PC-3 (cell line): Measurements from ENCODE around the gene CDK4. TPM values are rescaled to one million over a fixed set of nuclear protein-coding genes. Genes with fewer than 3 reads are reported as not detected.

ENCODE experiments used
- ATAC-seq: fragments of 200-7000 bp; cut with Tn5 transposase; 2 replicates; pipeline ENCODE4 v1.9.1; 2020; ENCODE audit warnings: mild to moderate bottlenecking, moderate library complexity
- BruUV-seq: library from RNA; stranded (reverse); fragments of 400-500 nt; replicated peaks from 2 replicates; lab custom pipeline; 2021; lab: Mats Ljungman, UMichigan
- CTCF ChIA-PET: fragments of 300-600 bp; sonication (Branson Sonifier 250); formaldehyde crosslinking; loops from one replicate; lab custom pipeline; 2022; ENCODE audit warnings: antibody characterized with exemption; lab: Charles Lee
- POLR2A ChIA-PET: fragments of 300-600 bp; sonication (Branson Sonifier 250); formaldehyde crosslinking; loops from one replicate; lab custom pipeline; 2022; ENCODE audit warnings: antibody characterized with exemption; ENCODE audit not compliant: unreplicated experiment; lab: Charles Lee
- DNase-seq: peaks from one replicate; pipeline ENCODE4 v3.0.0-alpha.2; 2015
- H2AFZ ChIP-seq: fragments of 300-600 bp; sonication (generic); 2 replicates; pipeline ENCODE4 v1.6.0; 2016; ENCODE audit warnings: antibody characterized with exemption, low read length
- H3F3A ChIP-seq: fragments of 300-600 bp; sonication (generic); one replicate; pipeline ENCODE4 v1.6.0; 2017; ENCODE audit warnings: antibody characterized with exemption, low read length, control low read depth, mild to moderate bottlenecking; ENCODE audit not compliant: unreplicated experiment
- H3K27ac ChIP-seq: fragments of 300-600 bp; sonication (generic); 2 replicates; pipeline ENCODE4 v1.5.1; 2016; ENCODE audit warnings: mild to moderate bottlenecking, low read length
- H3K27me3 ChIP-seq: fragments of 300-600 bp; sonication (generic); 2 replicates; pipeline ENCODE4 v1.6.1; 2016; ENCODE audit warnings: low read length, mixed read lengths
- H3K36me3 ChIP-seq: fragments of 300-600 bp; sonication (generic); 2 replicates; pipeline ENCODE4 v1.6.1; 2016; ENCODE audit warnings: low read depth, mixed run types, low read length, mixed read lengths
- H3K4me1 ChIP-seq: fragments of 300-600 bp; sonication (generic); 2 replicates; pipeline ENCODE4 v1.5.1; 2016; ENCODE audit warnings: low read length; ENCODE audit not compliant: insufficient read depth
- H3K4me2 ChIP-seq: fragments of 300-600 bp; sonication (generic); 2 replicates; pipeline ENCODE4 v1.6.0; 2016; ENCODE audit warnings: low read length
- H3K4me3 ChIP-seq: fragments of 300-600 bp; sonication (generic); 2 replicates; pipeline ENCODE4 v1.5.1; 2016; ENCODE audit warnings: mild to moderate bottlenecking, low read length, mixed read lengths
- H3K79me2 ChIP-seq: fragments of 300-600 bp; sonication (generic); 2 replicates; pipeline ENCODE4 v1.6.1; 2017; ENCODE audit warnings: low read length, mixed read lengths
- H3K9ac ChIP-seq: fragments of 300-600 bp; sonication (generic); 2 replicates; pipeline ENCODE4 v1.6.0; 2016; ENCODE audit warnings: mild to moderate bottlenecking, low read length
- H3K9me2 ChIP-seq: fragments of 300-600 bp; sonication (generic); replicated peaks from 2 replicates; pipeline ENCODE4 v1.6.1; 2016; ENCODE audit warnings: mixed run types, low read length, mixed read lengths
- H3K9me3 ChIP-seq: fragments of 300-600 bp; sonication (generic); 2 replicates; pipeline ENCODE4 v1.6.1; 2016; ENCODE audit warnings: low read length, mixed read lengths
- H4K20me1 ChIP-seq: fragments of 300-600 bp; sonication (generic); 2 replicates; pipeline ENCODE4 v1.6.1; 2016; ENCODE audit warnings: low read length, mixed read lengths
- CTCF ChIP-seq: fragments of 300-600 bp; sonication (generic); conservative IDR thresholded peaks from 2 replicates; pipeline ENCODE4 v1.5.1; 2017; ENCODE audit warnings: antibody characterized with exemption, low read depth, mild to moderate bottlenecking, low read length
- EZH2 ChIP-seq: fragments of 300-600 bp; sonication (generic); IDR thresholded peaks from one replicate; pipeline ENCODE4 v1.6.1; 2017; ENCODE audit warnings: antibody characterized with exemption, mild to moderate bottlenecking, low read length; ENCODE audit not compliant: unreplicated experiment
- EZH2phosphoT487 ChIP-seq: fragments of 300-600 bp; sonication (generic); IDR thresholded peaks from 2 replicates; pipeline ENCODE4 v1.6.1; 2018; ENCODE audit warnings: mild to moderate bottlenecking, antibody characterized with exemption, low read length, borderline replicate concordance
- intact Hi-C: fragments of 100-400 bp; cut with micrococcal nuclease; formaldehyde crosslinking; loops from 2 replicates; pipeline ENCODE4 v1.9.0; 2023
- total RNA-seq: library from RNA; depleted of rRNA; stranded (reverse); fragments of >200 nt; gene quantifications from 2 replicates; pipeline ENCODE4 v1.2.3, GENCODE V29; 2014

CDK4 gene
- total RNA-seq, 1 experiment from 2014 or later, result 212 TPM

DNA sequence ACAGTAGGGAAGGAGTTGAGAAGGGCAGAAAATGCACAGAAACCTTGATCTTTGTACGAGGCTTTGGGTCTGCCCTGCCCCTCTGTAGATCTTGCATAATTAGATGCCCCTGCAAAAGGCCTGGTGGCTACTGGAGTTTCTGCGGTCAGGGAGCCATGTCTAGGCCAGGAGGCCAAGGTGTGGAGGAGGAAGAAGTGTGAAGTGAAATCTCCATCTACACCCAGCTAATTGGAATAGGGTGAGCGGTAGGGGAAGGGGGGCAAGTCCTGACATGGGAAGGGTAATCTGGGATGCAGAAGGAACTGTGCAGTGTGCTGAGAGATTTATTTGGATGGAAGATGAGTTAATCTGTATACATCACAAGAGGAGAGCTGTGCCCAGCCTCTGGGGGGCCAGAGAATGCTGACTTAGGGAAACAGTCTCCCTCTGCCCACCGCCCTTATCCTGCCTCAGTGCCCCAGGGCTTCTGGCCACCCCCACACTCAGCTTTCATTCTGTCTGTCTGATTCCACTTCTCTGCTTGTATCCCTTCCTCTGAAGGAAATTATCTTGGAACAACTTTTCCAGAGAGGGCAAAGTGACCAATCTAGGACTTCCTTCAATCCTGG lies 9.4 kb upstream of the CDK4 start:
- no peaks in the 10 kb centered on the region for H3K36me3 ChIP-seq
- no peaks in the 10 kb centered on the region for H4K20me1 ChIP-seq
- H3F3A ChIP-seq, result no peaks in the 10 kb centered on the region
- H3K4me3 ChIP-seq, result no peak overlapping the region
- H3K9me3 ChIP-seq, result no peaks in the 10 kb centered on the region
- DNase-seq (no peak), ATAC-seq (no peak)
- H3K9ac ChIP-seq, result no peak overlapping the region
- intact Hi-C loops, result no loop called here
- H2AFZ ChIP-seq, result no peak overlapping the region
- TF ChIP-seq EZH2phosphoT487 (no peak), EZH2 (no peak), CTCF (no peak)
- H3K27me3 ChIP-seq, result no peaks in the 10 kb centered on the region
- H3K79me2 ChIP-seq, result no peaks in the 10 kb centered on the region
- no peaks in the 10 kb centered on the region for H3K9me2 ChIP-seq
- CTCF ChIA-PET, result no interaction called here
- POLR2A ChIA-PET, result no interaction called here
- H3K4me1 ChIP-seq, result peaks cover 25% of the 10 kb centered on the region
- H3K27ac ChIP-seq, result no peak overlapping the region
- H3K4me2 ChIP-seq, result no peak overlapping the region
- no TSS peak for BruUV-seq

- intact Hi-C loops, result no loop called here
- no peak for ATAC-seq
- Histone ChIP-seq H2AFZ (no peak overlapping the region), H3K4me1 (peaks cover 21% of the 10 kb centered on the region), H3K27me3 (no peaks in the 10 kb centered on the region), H3K9ac (no peak overlapping the region), H3K9me3 (no peaks in the 10 kb centered on the region), H3F3A (no peaks in the 10 kb centered on the region), H3K36me3 (no peaks in the 10 kb centered on the region), H3K4me3 (no peak overlapping the region), H4K20me1 (no peaks in the 10 kb centered on the region), H3K4me2 (no peak overlapping the region), H3K27ac (no peak overlapping the region), H3K9me2 (no peaks in the 10 kb centered on the region), H3K79me2 (no peaks in the 10 kb centered on the region; the same call in 1 of the 2 replicates)
- no peak for DNase-seq
- POLR2A ChIA-PET, result no interaction called here
- TF ChIP-seq CTCF, result no peak
- TF ChIP-seq EZH2, result no peak
- TF ChIP-seq EZH2phosphoT487, result no peak
- CTCF ChIA-PET, result no interaction called here
- BruUV-seq, result no TSS peak
Observed at GRCh38 chr12:57760347-57760982, 8.4 kb upstream of the CDK4 start.
